GM12878 (cell line): ENCODE data around the gene MTX1.

ENCODE experiments used
- ESRRA ChIP-seq: IDR thresholded peaks from 2 replicates; pipeline ENCODE4 v1.6.1; 2012; ENCODE audit warnings: mild to moderate bottlenecking, low read length, improper control_type of control experiment
- HCFC1 ChIP-seq: fragments of 150-350 bp; IDR thresholded peaks from 2 replicates; pipeline ENCODE4 v1.6.1; 2014; ENCODE audit warnings: low read length
- NBN ChIP-seq: fragments of 450-650 bp; IDR thresholded peaks from 2 replicates; pipeline ENCODE4 v1.6.1; 2016
- POU2F2 ChIP-seq: IDR thresholded peaks from 3 replicates; pipeline ENCODE4 v1.6.1; 2011; ENCODE audit warnings: low read depth, mild to moderate bottlenecking, low read length, borderline replicate concordance
- TF ChIP-seq, protein P1 (sequence below): IDR thresholded peaks from 2 replicates; pipeline ENCODE4 v1.6.1; 2012; ENCODE audit warnings: low read depth, low read length, improper control_type of control experiment
- TF ChIP-seq, protein P2 (sequence below), 3 experiments: IDR thresholded peaks in 2 of 3; conservative IDR thresholded peaks in 1 of 3; 2 replicates each; pipeline ENCODE4 v1.5.1; 2011; ENCODE audit warnings: low read depth in 3 of 3, low read length in 3 of 3, mild to moderate bottlenecking in 3 of 3, control low read depth in 2 of 3, moderate library complexity in 2 of 3, inconsistent platforms in 1 of 3, mixed read lengths in 1 of 3; ENCODE audit not compliant: control insufficient read depth in 2 of 3, insufficient read depth in 1 of 3; ENCODE audit errors: extremely low read depth in 1 of 3
- TF ChIP-seq, protein P3 (sequence below): IDR thresholded peaks from 2 replicates; pipeline ENCODE4 v1.6.1; 2011; ENCODE audit warnings: low read depth, mild to moderate bottlenecking, low read length, moderate library complexity, borderline replicate concordance; ENCODE audit errors: extremely low read depth
- TF ChIP-seq, protein P4 (sequence below): fragments of 450-650 bp; IDR thresholded peaks from 2 replicates; pipeline ENCODE4 v1.6.1; 2018; ENCODE audit warnings: borderline replicate concordance, mild to moderate bottlenecking; ENCODE audit not compliant: partially characterized antibody

DNA sequence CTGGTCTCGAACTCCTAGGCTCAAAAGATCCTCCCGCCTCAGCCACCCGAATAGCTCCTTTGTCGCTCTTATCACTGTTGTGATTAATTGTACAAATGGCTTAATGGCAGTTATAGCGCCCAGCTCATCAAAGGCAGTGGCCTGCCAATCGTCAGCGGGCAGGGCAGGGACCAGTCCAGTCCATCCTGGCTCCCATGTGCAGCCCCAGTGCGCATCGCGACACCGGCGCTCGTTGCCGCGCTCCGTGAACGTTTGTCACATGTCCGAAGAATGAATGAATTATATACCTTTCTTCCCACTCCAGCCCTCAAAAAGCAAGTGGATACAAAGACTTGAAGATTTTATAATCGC is 18.4 kb downstream of the MTX1 start:
- TF ChIP-seq POU2F2 = no peak
- TF ChIP-seq, protein P1, sequence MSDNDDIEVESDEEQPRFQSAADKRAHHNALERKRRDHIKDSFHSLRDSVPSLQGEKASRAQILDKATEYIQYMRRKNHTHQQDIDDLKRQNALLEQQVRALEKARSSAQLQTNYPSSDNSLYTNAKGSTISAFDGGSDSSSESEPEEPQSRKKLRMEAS = no peak; the same call in 1 of the 2 replicates
- TF ChIP-seq HCFC1 = no peak
- TF ChIP-seq, protein P2, sequence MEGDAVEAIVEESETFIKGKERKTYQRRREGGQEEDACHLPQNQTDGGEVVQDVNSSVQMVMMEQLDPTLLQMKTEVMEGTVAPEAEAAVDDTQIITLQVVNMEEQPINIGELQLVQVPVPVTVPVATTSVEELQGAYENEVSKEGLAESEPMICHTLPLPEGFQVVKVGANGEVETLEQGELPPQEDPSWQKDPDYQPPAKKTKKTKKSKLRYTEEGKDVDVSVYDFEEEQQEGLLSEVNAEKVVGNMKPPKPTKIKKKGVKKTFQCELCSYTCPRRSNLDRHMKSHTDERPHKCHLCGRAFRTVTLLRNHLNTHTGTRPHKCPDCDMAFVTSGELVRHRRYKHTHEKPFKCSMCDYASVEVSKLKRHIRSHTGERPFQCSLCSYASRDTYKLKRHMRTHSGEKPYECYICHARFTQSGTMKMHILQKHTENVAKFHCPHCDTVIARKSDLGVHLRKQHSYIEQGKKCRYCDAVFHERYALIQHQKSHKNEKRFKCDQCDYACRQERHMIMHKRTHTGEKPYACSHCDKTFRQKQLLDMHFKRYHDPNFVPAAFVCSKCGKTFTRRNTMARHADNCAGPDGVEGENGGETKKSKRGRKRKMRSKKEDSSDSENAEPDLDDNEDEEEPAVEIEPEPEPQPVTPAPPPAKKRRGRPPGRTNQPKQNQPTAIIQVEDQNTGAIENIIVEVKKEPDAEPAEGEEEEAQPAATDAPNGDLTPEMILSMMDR (IDR thresholded peaks at IDR 0.05 in 2 of 3, conservative IDR thresholded peaks at IDR 0.05 in 1 of 3; ENCODE audit: control insufficient read depth in 2 of 3, extremely low read depth in 1 of 3, insufficient read depth in 1 of 3, low read depth in 3 of 3, low read length in 3 of 3) = no peak
- peak; percentile 85; the same call in 1 of the 2 replicates for TF ChIP-seq NBN
- TF ChIP-seq ESRRA = no peak
- TF ChIP-seq, protein P3, sequence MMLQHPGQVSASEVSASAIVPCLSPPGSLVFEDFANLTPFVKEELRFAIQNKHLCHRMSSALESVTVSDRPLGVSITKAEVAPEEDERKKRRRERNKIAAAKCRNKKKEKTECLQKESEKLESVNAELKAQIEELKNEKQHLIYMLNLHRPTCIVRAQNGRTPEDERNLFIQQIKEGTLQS = no peak
- TF ChIP-seq, protein P4, sequence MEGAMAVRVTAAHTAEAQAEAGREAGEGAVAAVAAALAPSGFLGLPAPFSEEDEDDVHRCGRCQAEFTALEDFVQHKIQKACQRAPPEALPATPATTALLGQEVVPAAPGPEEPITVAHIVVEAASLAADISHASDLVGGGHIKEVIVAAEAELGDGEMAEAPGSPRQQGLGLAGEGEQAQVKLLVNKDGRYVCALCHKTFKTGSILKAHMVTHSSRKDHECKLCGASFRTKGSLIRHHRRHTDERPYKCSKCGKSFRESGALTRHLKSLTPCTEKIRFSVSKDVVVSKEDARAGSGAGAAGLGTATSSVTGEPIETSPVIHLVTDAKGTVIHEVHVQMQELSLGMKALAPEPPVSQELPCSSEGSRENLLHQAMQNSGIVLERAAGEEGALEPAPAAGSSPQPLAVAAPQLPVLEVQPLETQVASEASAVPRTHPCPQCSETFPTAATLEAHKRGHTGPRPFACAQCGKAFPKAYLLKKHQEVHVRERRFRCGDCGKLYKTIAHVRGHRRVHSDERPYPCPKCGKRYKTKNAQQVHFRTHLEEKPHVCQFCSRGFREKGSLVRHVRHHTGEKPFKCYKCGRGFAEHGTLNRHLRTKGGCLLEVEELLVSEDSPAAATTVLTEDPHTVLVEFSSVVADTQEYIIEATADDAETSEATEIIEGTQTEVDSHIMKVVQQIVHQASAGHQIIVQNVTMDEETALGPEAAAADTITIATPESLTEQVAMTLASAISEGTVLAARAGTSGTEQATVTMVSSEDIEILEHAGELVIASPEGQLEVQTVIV = no peak
